Mesothelial cell of epicardium (in vitro differentiated cells): ENCODE measurements around the gene GTF3C5. TPM values are rescaled to one million over a fixed set of nuclear protein-coding genes. Genes with fewer than 3 reads are reported as not detected.

Experiments
- DNase-seq, 2 experiments: peaks; one replicate each; pipeline ENCODE4 v3.0.0; 2021; ENCODE audit warnings: low spot score in 2 of 2; ENCODE audit not compliant: unreplicated experiment in 2 of 2
- H3K27ac Mint-ChIP-seq: 2 replicates; pipeline ENCODE4 v1.8.0; 2021; ENCODE audit warnings: mixed read lengths
- H3K27me3 Mint-ChIP-seq: 2 replicates; pipeline ENCODE4 v1.8.0; 2021; ENCODE audit warnings: low read depth, mixed read lengths
- H3K36me3 Mint-ChIP-seq: 2 replicates; pipeline ENCODE4 v1.8.0; 2021; ENCODE audit warnings: mixed read lengths
- H3K4me1 Mint-ChIP-seq: 2 replicates; pipeline ENCODE4 v1.8.0; 2021; ENCODE audit warnings: mixed read lengths
- H3K4me3 Mint-ChIP-seq: 2 replicates; pipeline ENCODE4 v1.8.0; 2021; ENCODE audit warnings: mild to moderate bottlenecking, moderate library complexity, mixed read lengths
- H3K9me3 Mint-ChIP-seq: 2 replicates; pipeline ENCODE4 v1.8.0; 2021; ENCODE audit warnings: mixed read lengths
- total RNA-seq: library from RNA; stranded (reverse); gene quantifications from 3 replicates; pipeline ENCODE4 v1.2.1, GENCODE V29; 2021
- TF ChIP-seq, protein P1 (sequence below): fragments of 200-600 bp; sonication (generic); IDR thresholded peaks from one replicate; pipeline ENCODE4 v1.5.0; 2021; ENCODE audit warnings: antibody characterized with exemption; ENCODE audit not compliant: unreplicated experiment

The GTF3C5 gene
- total RNA-seq, 1 donor from 2014 or later, result 80.0 TPM

DNA sequence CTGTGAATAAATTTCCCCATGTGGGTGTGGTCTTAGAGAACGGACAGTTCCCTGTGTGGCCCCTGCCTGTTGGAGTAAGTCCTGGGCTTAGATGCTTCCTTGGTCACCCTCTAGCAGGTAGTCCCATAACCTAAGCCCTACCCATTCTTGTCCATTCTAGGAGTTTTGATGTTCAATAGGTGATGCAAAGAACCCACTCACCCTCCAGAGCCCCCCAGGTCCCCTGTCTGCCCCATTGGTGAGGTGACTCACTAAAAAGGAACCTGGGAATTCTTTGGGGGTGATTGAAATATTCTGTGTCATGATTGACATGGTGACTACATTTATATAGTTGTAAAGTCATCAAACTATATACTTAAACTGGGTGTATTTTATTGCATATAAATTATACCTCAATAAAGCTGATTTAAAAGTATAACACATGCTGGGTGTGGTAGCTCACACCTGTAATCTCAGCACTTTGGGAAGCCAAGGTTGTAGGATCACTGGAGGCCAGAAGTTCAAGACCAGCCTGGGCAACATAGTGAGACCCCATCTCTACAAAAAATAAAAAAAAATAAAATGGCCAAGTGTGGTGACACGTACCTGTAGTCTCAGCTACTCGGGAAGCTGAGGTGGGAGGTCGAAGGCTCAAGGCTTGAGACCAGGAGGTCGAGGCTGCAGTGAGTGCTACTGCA, 20.8 kb upstream of the GTF3C5 start:
- Mint-ChIP-seq H3K36me3 (no peaks in the 10 kb centered on the region), H3K27ac (no peak overlapping the region), H3K4me3 (no peak overlapping the region), H3K4me1 (peaks cover under 1% of the 10 kb centered on the region), H3K27me3 (peaks cover 39% of the 10 kb centered on the region), H3K9me3 (peaks cover 11% of the 10 kb centered on the region)
- TF ChIP-seq, protein P1, sequence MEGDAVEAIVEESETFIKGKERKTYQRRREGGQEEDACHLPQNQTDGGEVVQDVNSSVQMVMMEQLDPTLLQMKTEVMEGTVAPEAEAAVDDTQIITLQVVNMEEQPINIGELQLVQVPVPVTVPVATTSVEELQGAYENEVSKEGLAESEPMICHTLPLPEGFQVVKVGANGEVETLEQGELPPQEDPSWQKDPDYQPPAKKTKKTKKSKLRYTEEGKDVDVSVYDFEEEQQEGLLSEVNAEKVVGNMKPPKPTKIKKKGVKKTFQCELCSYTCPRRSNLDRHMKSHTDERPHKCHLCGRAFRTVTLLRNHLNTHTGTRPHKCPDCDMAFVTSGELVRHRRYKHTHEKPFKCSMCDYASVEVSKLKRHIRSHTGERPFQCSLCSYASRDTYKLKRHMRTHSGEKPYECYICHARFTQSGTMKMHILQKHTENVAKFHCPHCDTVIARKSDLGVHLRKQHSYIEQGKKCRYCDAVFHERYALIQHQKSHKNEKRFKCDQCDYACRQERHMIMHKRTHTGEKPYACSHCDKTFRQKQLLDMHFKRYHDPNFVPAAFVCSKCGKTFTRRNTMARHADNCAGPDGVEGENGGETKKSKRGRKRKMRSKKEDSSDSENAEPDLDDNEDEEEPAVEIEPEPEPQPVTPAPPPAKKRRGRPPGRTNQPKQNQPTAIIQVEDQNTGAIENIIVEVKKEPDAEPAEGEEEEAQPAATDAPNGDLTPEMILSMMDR, result no peak
- DNase-seq, result no peak

GRCh38 chr9:133014696-133015095, 16.1 kb upstream of the GTF3C5 start:
- no peak for DNase-seq
- Mint-ChIP-seq H3K4me3 (no peak overlapping the region), H3K4me1 (no peaks in the 10 kb centered on the region), H3K9me3 (peaks cover 4% of the 10 kb centered on the region), H3K27ac (no peak overlapping the region), H3K27me3 (peaks cover 37% of the 10 kb centered on the region), H3K36me3 (no peaks in the 10 kb centered on the region)
- TF ChIP-seq, protein P1, result no peak

DNA sequence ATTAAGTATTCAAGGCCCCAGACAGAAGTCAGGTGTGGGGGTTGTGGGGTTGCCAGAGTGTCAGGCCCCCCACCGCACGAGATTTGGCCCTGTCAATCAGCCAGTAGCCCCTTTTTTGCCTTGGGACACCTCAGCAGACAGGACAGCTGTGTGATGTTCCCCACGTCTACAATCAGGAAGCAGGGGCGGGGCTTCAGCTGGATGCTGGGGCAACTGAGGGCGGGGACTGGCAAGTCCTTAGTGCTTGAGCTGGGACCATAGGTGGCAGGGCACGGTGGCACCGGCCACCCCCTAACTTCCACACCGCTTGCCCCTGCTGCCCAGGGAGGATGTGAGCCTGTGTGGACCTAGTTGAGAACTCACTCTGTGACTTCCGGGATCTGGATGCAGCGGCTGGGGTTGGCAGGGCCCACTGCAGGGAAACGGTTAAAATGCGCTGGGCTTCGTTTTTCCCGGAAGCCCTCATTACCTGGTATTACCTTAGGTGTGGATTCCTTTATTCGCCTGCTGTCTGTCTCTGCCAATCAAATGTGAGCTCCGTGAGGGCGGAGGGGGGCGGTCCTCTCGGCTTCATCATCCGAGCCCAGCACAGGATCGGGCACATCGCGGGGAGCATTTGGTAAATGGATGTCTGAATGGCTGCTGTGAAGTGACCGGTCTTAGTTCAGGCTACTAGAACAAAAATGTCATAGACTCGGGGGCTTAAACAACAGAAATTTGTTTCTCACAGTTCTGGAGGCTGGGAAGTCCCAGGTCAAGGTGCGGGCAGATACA, 7.5 kb upstream of the GTF3C5 start:
- Mint-ChIP-seq H3K27me3 (peaks cover 18% of the 10 kb centered on the region), H3K9me3 (no peaks in the 10 kb centered on the region), H3K4me3 (no peak overlapping the region), H3K27ac (no peak overlapping the region), H3K36me3 (no peaks in the 10 kb centered on the region), H3K4me1 (peaks cover 3% of the 10 kb centered on the region)
- DNase-seq, result no peak
- TF ChIP-seq, protein P1, result no peak

GRCh38 chr9:133026426-133026825, 4.4 kb upstream of the GTF3C5 start:
- peaks cover 14% of the 10 kb centered on the region for H3K4me1 Mint-ChIP-seq
- no peak overlapping the region for H3K4me3 Mint-ChIP-seq
- no peak overlapping the region for H3K27ac Mint-ChIP-seq
- no peaks in the 10 kb centered on the region for H3K36me3 Mint-ChIP-seq
- H3K9me3 Mint-ChIP-seq, result no peaks in the 10 kb centered on the region
- peaks cover 15% of the 10 kb centered on the region for H3K27me3 Mint-ChIP-seq
- TF ChIP-seq, protein P1, result no peak
- DNase-seq, result no peak

GRCh38 chr9:133027134-133027533, 3.7 kb upstream of the GTF3C5 start:
- Mint-ChIP-seq H3K27me3 (peaks cover 15% of the 10 kb centered on the region), H3K27ac (no peak overlapping the region), H3K9me3 (no peaks in the 10 kb centered on the region), H3K4me1 (peaks cover 20% of the 10 kb centered on the region), H3K36me3 (peaks cover under 1% of the 10 kb centered on the region), H3K4me3 (no peak overlapping the region)
- DNase-seq, result no peak
- TF ChIP-seq, protein P1, result no peak
